GM19238 (cell line): ENCODE data around the gene TMEM234.

Source experiments
- DNase-seq: peaks from one replicate; pipeline ENCODE4 v3.0.0; 2011; ENCODE audit warnings: low spot score; ENCODE audit not compliant: insufficient read length

TMEM234 gene

DNA sequence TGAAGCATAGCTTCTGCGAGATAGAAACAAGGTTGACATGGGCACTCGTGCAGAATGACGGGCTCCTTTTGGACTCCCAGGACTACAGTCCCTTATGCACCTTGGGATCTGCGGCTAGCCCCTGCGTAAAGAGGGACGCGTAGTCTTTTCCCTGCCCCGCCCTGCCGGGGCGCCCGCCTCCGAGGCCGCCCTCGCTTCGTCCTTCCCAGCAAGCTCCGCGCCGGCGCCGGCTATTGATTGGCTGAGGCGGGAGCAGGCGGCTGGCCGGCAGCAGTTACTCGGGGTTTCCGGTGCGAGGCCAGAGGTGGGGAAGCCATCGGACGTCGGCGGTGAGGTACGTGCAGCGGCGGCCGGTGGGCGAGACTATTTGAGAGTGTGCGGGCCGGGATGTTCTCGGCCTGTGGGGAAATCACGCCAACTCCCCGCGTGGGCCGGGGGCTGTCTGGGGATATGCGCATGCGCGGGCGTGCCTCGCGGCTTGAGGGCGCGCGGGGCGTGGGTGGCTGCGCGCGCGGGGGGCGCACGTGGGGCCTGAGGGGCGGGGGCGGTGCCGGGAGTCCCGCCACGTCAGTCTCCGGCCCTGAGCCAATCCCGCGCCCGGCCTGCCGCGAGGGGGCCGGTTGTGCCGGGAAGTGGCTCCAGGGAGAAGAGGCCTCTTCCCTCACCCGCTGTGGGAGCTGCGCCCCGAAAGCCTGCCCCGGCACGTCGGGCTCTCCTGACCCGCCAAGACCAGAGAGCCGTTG lies 42.5 kb downstream of the TMEM234 start, which contains the start of gene TXLNA:
Gene TXLNA (plus strand): TSS at position 233 of the 743 bp plus-strand sequence. CDS start 671 bp downstream, outside the sequence.
- peak; percentile 99 for DNase-seq

DNA sequence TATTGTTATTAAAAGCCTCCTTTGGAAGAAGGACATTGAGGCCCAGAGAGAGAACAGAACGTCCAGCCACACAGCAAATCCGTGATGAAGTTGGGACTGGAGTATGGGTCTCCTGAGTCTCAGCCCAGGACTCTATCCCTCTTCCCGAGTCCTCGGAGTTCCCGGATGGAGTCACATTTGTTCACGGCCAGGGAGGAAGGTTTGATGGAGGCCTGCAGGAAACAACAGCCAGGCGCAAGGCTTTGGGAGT lies 43.0 kb downstream of the TMEM234 start:
- peak; percentile 25 for DNase-seq

DNA sequence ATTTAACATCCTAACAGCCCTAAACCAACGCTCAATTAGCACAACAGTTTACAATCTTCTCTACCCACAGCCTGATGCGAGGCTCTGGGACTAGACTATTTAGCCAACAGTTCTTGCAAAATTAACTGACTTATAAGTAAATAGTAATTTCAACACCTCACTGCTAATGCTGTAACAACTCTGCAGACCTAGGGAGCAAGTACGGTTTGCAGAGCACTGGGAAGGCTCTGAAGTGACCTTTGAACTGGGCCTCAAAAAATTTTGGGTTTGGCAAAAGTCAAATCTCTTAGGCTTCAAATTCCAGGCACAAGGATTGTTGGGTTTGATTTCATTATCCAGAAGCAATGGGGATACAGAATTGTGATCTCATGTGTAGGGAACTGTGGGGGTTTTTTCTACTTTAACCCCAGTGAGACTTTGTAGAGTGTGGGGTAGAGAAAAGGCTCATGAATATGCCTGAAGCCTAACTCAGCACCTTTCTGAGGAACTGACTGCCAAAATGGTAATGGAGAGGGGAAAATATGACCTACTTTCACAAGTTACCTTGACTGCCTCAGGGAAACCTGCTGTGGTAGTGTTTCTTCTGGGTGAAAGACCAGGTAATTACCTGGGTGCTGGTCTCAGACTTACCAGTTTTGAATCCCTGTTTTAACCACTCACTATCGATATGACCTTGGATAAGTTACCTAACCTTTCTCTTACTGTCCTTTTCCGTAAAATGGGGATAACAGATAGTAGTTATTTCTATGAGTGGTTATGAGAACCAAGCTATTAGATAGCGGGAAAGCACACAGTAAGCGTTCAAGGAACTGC lies 43.6 kb downstream of the TMEM234 start:
- DNase-seq, result no peak

DNA sequence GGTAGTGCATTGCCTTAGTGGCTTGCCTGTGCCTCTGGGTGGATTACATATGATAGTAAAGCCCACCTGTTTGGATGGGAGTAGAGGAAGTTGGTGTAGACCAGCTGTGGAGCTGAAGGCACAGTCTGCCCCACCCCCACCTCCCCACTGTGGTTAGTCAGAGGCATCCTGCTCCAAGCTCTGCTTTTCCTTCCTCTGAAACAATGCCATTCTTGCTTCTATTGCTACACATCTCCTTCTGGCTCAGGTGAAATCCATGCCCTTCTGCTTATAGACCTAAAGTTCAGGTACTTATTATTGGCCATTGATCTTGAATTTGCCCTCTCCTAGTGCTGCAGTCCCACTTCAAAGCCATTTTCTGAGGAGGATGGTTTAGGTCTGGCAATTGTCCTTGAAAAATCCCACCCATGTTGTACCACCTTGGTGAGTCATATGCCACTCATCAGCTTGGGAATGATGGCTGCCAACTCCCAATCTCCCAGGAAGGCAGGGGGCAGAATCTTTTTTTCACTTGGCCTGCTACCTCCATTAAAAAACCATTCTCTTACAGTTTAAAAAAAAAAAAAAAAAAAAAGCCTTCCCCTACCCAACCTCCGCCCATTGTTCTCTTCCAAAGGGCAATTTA lies 49.4 kb downstream of the TMEM234 start:
- no peak for DNase-seq

DNA sequence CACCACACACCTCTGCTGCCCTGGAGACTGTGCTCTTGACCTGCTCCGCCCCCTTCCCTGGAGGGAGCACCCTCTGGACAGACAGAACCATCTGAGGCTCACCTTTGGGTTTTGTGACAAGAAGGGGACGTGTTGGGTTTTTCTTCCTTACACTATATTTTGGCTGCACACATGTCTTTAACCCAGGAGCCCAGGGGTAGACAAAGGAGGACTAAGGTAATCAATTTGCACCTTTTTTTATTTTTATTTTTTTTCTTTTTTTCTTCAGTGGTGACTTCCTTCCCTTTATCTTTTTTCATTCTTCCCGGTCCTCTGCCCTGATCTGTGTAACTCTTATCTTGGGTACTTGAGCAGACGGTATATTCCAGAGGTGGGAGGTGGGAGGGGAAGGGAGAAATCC lies 51.2 kb downstream of the TMEM234 start:
- no peak for DNase-seq
